Measurements from ENCODE around the gene SAMD4B.

GRCh38 chr19:39335168-39335548 lies 7.1 kb upstream of the SAMD4B start:
- TF ChIP-seq CTCF (conservative IDR thresholded peaks at IDR 0.05; ENCODE audit: low read length): no peak
- no peak for TF ChIP-seq EZH2phosphoT487 (IDR thresholded peaks at IDR 0.05; ENCODE audit: borderline replicate concordance, low read depth, low read length)
